ENCODE data around the gene MPPED2.

DNA sequence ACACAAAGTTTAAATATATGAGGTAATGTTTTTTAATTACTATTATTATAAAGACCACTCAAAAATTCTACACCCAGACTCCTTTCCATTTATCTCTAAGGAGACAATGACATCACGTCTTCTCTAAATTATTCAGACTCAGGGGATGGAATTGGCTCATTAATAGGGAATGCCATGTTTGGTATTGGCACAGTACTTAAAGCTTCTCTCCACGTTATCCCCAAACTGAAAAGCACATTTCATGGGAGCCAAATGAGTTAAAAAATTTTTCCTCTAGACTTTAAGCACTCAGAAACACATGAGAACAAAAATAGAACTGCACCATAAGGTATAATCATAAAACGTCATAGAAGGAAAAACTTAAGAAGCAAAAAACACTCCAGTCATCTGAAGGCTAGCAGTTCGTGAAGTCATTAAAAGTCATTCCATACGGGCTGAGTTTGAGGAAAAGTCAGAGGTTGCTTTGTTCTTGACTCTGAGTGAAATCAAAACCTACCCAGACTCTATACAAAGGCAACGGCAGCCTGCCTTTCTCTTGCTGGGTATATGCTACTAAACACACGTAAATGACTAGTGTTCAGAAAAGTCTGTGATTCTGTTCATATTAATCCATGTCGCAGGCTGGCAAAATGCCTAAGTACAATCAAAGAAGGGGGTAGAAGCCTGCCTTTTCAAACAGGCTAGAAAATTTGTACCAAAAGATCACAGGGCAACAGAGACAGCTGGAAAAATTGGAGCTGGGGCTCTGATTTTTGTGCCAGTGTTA lies 8.7 kb upstream of the MPPED2 start:
- TF ChIP-seq, protein P1, sequence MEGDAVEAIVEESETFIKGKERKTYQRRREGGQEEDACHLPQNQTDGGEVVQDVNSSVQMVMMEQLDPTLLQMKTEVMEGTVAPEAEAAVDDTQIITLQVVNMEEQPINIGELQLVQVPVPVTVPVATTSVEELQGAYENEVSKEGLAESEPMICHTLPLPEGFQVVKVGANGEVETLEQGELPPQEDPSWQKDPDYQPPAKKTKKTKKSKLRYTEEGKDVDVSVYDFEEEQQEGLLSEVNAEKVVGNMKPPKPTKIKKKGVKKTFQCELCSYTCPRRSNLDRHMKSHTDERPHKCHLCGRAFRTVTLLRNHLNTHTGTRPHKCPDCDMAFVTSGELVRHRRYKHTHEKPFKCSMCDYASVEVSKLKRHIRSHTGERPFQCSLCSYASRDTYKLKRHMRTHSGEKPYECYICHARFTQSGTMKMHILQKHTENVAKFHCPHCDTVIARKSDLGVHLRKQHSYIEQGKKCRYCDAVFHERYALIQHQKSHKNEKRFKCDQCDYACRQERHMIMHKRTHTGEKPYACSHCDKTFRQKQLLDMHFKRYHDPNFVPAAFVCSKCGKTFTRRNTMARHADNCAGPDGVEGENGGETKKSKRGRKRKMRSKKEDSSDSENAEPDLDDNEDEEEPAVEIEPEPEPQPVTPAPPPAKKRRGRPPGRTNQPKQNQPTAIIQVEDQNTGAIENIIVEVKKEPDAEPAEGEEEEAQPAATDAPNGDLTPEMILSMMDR (IDR thresholded peaks at IDR 0.05), result no peak
- TF ChIP-seq POLR2A (IDR thresholded peaks at IDR 0.05), result no peak
